ENCODE data around the gene TRIM44.

GRCh38 chr11:35667257-35667656 is 4.7 kb downstream of the TRIM44 start:
- no peak for TF ChIP-seq CTCF (IDR thresholded peaks at IDR 0.05)
- no peak for TF ChIP-seq REST (IDR thresholded peaks at IDR 0.05)
- no peak for TF ChIP-seq ZNF302 (CRISPR knock-in tag; IDR thresholded peaks at IDR 0.05)
- TF ChIP-seq HDAC2 (IDR thresholded peaks at IDR 0.05): no peak
- TF ChIP-seq MAFK (IDR thresholded peaks at IDR 0.05; ENCODE audit: partially characterized antibody): no peak
- TF ChIP-seq TP53 (CRISPR knock-in tag; IDR thresholded peaks at IDR 0.05): no peak
- TF ChIP-seq NFE2L2 (conservative IDR thresholded peaks at IDR 0.05; ENCODE audit: low read length): no peak
- TF ChIP-seq CEBPB (IDR thresholded peaks at IDR 0.05): no peak
- no peak for TF ChIP-seq RAD21 (conservative IDR thresholded peaks at IDR 0.05 in 1 of 2, IDR thresholded peaks at IDR 0.05 in 1 of 2)

Measured in A549 (cell line).